Tongue (tissue), 2 donors: ENCODE results near the gene OOSP4A. TPM values are rescaled to one million over a fixed set of nuclear protein-coding genes. Genes with fewer than 3 reads are reported as not detected.
"Not testable (repeated sequence)": the region's sequence is repeated elsewhere in the genome, so short reads cannot be mapped to it uniquely, and the experiment has no call there.

Source experiments
- DNase-seq: peaks from one replicate; pipeline ENCODE4 v3.0.0-alpha.2; 2015
- total RNA-seq: library from RNA; depleted of rRNA; stranded (reverse); fragments of >200 nt; gene quantifications from one replicate; pipeline ENCODE4 v1.2.3, GENCODE V29; 2014

Gene OOSP4A
- total RNA-seq, 1 donor from 2014 or later, result not detected

GRCh38 chr11:59981106-59981770 is 17.4 kb downstream of the OOSP4A start:
- no peak for DNase-seq

- DNase-seq, result not testable (repeated sequence)
These were observed 18.2 kb downstream of the OOSP4A start for GRCh38 chr11:59982037-59982436.

GRCh38 chr11:59983212-59983611 is 19.4 kb downstream of the OOSP4A start:
- no peak for DNase-seq

GRCh38 chr11:59984368-59984767 is 20.5 kb downstream of the OOSP4A start:
- no peak for DNase-seq

GRCh38 chr11:59990421-59990820 is 26.6 kb downstream of the OOSP4A start:
- no peak for DNase-seq

- no peak for DNase-seq
These were observed 28.6 kb downstream of the OOSP4A start for GRCh38 chr11:59992425-59992824.

- no peak for DNase-seq
These were observed 34.0 kb downstream of the OOSP4A start for GRCh38 chr11:59997800-59998199.

- DNase-seq, result no peak
These were observed 35.9 kb downstream of the OOSP4A start for GRCh38 chr11:59999691-60000090.

GRCh38 chr11:60003729-60004128 is 39.9 kb downstream of the OOSP4A start:
- DNase-seq, result no peak

GRCh38 chr11:60005360-60005759 is 41.5 kb downstream of the OOSP4A start:
- DNase-seq, result no peak

- DNase-seq, result no peak
These were observed 53.0 kb downstream of the OOSP4A start, which contains the start of gene OOSP4B for GRCh38 chr11:60016881-60017280. OOSP4B (plus strand) TSS chr11:60017181.

GRCh38 chr11:60018058-60018457 is 54.2 kb downstream of the OOSP4A start:
- no peak for DNase-seq

Other genes starting within 250 kb of the OOSP4A start
- 11.4 TPM for gene STX3, start 208.7 kb upstream of the OOSP4A start, total RNA-seq
- gene MRPL16, start 153.3 kb upstream of the OOSP4A start, total RNA-seq, result 42.6 TPM
- gene CBLIF, start 118.5 kb upstream of the OOSP4A start, total RNA-seq, result not detected
- gene TCN1, start 97.5 kb upstream of the OOSP4A start, total RNA-seq, result 40.5 TPM
- gene OOSP3, start 85.3 kb upstream of the OOSP4A start, total RNA-seq, result not detected
- gene OOSP1, start 25.6 kb upstream of the OOSP4A start, total RNA-seq, result not detected
- gene OOSP4B, start 53.1 kb downstream of the OOSP4A start, total RNA-seq, result not detected
- gene OOSP2, start 76.4 kb downstream of the OOSP4A start, total RNA-seq, result not detected
- gene MS4A3, start 92.6 kb downstream of the OOSP4A start, total RNA-seq, result 0.62 TPM
- gene MS4A2, start 124.6 kb downstream of the OOSP4A start, total RNA-seq, result 1.9 TPM
- gene MS4A6A, start 219.1 kb downstream of the OOSP4A start, total RNA-seq, result 24.4 TPM